Activated gamma-delta T cell treated with anti-CD3 and anti-CD28 coated beads, Interleukin-2, amount 50 U/mL, for 16 hours (primary cell): Measurements from ENCODE around the gene MMP11.

Experiments
- DNase-seq: peaks from one replicate; pipeline ENCODE4 v3.0.0-alpha.2; 2020; ENCODE audit warnings: low read depth

Gene MMP11

DNA sequence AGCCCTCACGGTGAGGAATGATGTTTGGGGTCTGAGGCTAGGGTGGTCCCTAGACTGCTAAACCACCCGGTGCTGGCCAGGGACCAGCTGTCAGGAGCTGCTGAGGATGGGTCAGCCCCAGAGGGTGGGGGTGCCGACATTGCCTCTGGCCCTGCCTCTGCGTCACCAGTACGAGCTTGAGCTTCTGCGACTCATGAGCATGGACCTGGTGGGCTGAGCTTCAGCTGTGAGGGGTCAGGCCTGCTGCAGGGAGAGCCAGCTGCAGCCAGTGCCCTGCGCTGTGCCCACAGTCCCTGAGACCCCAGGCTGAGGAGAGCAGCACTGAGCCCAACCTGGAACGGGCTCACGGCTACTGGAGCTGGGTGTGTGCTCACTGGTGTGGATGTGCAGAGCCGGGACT, 59.1 kb downstream of the MMP11 start:
- DNase-seq, result no peak

DNA sequence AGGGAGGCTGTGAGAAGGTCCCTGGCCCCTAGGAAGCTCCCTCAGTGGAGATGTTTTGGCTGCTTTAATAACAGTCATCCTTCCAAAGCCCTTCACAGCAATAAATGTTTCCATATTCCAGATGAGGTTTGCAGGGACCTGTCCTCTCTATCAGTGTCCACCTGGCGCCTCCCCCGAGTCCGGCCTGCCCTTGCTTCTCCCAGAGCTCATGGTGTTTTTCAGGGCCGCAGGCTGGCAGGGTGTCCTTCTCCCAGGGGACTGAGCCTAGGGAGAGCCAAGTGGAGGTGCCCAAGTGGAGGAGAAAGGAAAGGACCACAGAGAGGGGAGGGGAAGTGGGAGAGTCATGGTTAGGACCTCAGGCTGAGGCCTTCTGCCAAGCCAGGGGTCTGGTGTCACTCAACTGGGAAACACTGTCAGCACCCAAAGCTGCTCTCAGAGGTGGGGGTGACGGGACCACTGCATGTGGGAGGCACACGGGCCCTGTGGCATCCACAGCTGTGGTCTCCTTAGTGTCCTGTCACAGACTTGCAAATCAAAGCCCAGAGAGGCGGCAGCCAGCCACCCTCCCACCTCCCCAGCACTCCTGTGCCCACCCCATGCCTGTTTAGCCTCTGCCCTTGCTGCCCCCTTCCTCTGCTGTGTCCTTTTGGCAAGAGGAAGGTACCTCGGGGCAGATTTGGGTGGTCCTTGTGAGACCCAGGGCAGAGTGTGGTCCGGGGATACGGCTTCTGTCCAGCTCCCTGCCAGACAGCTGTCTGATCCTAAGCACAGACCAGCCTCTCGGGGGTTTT, 59.8 kb downstream of the MMP11 start:
- no peak for DNase-seq

DNA sequence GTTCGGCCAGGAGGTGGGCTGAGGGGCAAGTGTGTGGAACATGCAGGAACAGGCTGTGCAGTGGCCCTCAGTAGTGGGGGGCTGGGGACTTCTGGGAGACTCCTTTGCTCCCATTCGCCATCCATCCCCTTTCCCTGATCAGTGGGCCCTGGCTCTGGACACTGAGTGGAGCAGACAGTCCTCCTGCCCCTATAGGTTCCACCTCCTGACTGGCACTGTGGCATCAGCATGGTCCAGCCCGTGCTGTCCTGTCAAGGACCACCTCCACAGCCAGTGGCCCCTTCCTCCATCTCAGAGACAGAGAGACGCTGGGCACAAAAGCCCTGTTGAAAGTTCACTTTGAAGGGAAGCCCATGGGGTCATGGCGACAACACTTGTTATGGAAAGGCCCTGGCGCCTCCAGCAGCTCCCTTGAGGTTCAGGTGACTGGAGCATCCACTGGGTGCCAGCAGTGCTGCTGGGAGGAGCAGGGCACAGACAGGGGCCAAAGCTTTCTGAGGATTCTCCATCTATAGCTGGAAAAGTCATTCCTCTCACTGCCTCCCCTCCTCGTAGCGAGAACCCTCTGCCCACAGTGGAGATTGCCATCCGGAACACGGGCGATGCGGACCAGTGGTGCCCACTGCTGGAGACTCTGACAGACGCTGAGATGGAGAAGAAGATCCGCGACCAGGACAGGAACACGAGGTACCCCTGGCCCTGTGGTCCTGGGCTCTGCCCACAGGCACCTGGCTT, 60.5 kb downstream of the MMP11 start:
- DNase-seq, result no peak
